Measurements from ENCODE around the gene GASK1A.

Gene GASK1A

DNA sequence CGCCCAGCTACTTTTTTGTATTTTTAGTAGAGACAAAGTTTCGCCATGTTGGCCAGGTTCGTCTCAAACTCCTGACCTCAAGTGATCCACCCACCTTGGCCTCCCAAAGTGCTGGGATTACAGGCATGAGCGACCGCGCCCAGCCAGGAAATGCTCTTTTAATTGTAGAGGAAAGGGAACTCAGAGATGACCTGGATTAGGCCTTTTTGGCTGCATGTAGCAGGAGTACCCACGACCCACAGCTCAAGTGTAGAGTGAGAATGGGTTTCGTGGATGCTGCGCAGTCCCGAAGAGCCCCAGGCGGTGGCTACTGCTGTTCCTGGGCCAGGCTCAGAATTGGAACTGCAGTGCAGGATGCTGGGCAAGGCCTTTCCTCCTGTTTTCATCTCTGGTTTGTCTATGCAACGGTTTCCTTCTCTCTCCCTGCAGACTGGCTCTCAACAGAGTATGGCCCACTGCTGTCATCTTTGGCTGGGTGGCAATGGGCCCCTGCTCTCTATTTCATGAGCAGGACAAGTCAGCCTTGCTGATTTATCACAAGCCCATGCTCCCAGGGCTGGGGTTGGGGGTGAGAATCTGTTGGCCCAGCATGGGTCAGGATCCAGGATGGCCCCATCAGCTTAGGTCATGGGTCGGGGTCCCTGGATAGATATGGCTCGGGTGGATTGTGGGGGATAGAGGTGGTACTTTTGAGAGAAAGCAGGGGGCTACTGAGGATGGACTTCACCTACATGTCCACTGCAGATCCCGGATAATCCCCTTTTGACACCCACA lies 51.2 kb downstream of the GASK1A start:
- no peak overlapping the region for H3K27ac ChIP-seq (ENCODE audit: insufficient read depth, low read depth, low read length, poor library complexity, severe bottlenecking)
- no peak overlapping the region for H3K4me3 ChIP-seq (ENCODE audit: insufficient read depth, low read depth, low read length)
- WGBS, 2 experiments: 89% methylated on average over 15 of the region's 15 CpGs
- H3K27me3 ChIP-seq (ENCODE audit: control insufficient read depth, insufficient read depth, low read length, poor library complexity, severe bottlenecking): no peaks in the 10 kb centered on the region
- H3K9me3 ChIP-seq (ENCODE audit: control insufficient read depth, low read length): no peaks in the 10 kb centered on the region
- no peaks in the 10 kb centered on the region for H3K4me1 ChIP-seq (ENCODE audit: control insufficient read depth, insufficient read depth, low read length)
- no peaks in the 10 kb centered on the region for H3K36me3 ChIP-seq (ENCODE audit: control insufficient read depth, insufficient read depth, low read length)

DNA sequence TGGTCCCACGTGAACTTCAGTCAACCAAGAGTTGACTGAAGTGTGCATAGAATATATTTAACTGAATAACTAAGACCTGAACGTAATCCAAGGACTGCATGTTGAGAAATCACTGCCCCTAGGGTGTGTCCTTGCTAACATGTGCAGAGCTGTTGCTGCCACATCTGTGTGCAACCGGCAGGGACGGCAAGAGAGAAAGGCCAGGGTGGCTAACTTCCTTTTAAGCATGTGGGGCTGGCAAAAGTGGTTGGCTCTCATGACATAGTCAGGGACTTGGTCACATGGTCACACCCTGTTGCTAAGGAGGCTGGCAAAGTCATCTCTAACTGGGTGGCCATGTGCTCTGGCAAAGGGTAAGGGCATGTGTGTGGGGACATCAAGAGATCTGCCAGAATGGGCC lies 52.4 kb downstream of the GASK1A start:
- H3K36me3 ChIP-seq (ENCODE audit: control insufficient read depth, insufficient read depth, low read length): no peaks in the 10 kb centered on the region
- H3K9me3 ChIP-seq (ENCODE audit: control insufficient read depth, low read length): no peaks in the 10 kb centered on the region
- WGBS, 2 experiments: 85 to 90% methylated on average over 4 of the region's 4 CpGs
- no peaks in the 10 kb centered on the region for H3K27me3 ChIP-seq (ENCODE audit: control insufficient read depth, insufficient read depth, low read length, poor library complexity, severe bottlenecking)
- no peak overlapping the region for H3K4me3 ChIP-seq (ENCODE audit: insufficient read depth, low read depth, low read length)
- no peaks in the 10 kb centered on the region for H3K4me1 ChIP-seq (ENCODE audit: control insufficient read depth, insufficient read depth, low read length)
- no peak overlapping the region for H3K27ac ChIP-seq (ENCODE audit: insufficient read depth, low read depth, low read length, poor library complexity, severe bottlenecking)

DNA sequence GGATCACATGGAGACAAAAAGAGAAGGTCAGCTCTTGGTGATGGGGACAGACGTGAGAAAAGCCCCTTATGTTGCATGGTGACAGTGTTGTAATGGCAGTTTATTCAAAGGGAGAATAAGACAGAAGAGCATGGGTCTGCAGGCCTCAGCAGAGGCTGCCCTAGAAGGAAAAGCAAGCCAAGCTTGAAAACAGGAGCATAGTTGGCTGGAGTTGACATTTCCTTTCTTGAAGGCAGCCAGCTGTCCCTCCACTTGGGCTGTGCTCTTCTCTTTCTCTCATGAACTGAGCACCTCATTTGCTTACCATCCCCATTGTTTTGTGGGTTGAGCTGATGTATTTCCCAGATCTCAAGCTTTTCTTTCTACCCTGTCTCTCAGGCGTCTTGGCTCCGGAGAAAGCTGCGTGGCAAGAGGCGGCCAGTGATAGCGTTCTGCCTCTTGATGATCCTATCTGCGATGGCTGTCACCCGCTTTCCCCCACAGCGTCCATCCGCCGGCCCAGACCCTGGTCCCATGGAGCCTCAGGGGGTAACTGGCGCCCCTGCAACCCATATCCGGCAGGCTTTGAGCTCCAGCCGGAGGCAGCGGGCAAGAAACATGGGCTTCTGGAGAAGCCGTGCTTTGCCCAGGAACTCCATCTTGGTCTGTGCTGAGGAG lies 52.9 kb downstream of the GASK1A start:
- no peaks in the 10 kb centered on the region for H3K9me3 ChIP-seq (ENCODE audit: control insufficient read depth, low read length)
- no peaks in the 10 kb centered on the region for H3K27me3 ChIP-seq (ENCODE audit: control insufficient read depth, insufficient read depth, low read length, poor library complexity, severe bottlenecking)
- no peak overlapping the region for H3K27ac ChIP-seq (ENCODE audit: insufficient read depth, low read depth, low read length, poor library complexity, severe bottlenecking)
- 93 to 94% methylated on average over 16 of the region's 16 CpGs for WGBS, 2 experiments
- H3K4me3 ChIP-seq (ENCODE audit: insufficient read depth, low read depth, low read length): no peak overlapping the region
- H3K4me1 ChIP-seq (ENCODE audit: control insufficient read depth, insufficient read depth, low read length): no peaks in the 10 kb centered on the region
- H3K36me3 ChIP-seq (ENCODE audit: control insufficient read depth, insufficient read depth, low read length): no peaks in the 10 kb centered on the region

DNA sequence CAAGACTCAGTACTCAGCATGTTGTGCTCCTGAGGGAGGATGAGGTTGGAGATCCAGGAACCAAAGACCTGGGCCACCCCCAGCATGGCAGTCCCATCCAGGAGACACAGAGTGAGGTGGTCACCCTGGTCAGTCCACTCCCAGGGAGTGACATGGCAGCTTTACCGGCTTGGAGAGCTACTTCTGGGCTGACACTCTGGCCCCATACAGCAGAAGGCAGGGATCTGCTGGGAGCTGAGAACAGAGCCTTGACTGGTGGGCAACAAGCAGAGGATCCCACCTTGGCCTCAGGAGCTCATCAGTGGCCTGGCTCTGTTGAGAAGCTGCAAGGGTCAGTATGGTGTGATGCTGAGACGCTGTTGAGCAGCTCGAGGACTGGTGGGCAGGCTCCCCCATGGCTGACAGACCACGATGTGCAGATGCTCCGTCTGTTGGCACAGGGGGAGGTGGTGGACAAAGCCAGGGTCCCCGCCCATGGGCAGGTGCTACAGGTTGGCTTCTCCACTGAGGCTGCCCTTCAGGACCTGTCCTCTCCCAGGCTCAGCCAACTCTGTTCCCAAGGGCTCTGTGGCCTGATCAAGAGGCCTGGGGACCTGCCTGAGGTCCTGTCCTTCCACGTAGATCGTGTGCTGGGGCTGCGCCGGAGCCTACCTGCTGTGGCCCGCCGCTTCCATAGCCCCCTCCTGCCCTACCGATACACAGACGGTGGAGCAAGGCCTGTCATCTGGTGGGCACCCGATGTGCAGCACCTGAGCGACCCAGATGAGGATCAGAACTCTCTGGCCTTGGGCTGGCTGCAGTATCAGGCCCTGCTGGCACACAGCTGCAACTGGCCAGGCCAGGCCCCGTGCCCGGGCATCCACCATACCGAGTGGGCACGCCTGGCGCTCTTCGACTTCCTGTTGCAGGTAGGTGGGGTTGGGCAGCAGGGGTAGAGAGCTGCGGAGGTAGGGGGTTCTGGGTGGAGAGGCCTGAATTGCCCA lies 53.8 kb downstream of the GASK1A start:
- 95% methylated on average over 23 of the region's 23 CpGs for WGBS, 2 experiments
- H3K4me1 ChIP-seq (ENCODE audit: control insufficient read depth, insufficient read depth, low read length): no peaks in the 10 kb centered on the region
- H3K9me3 ChIP-seq (ENCODE audit: control insufficient read depth, low read length): no peaks in the 10 kb centered on the region
- H3K27ac ChIP-seq (ENCODE audit: insufficient read depth, low read depth, low read length, poor library complexity, severe bottlenecking): no peak overlapping the region
- no peaks in the 10 kb centered on the region for H3K27me3 ChIP-seq (ENCODE audit: control insufficient read depth, insufficient read depth, low read length, poor library complexity, severe bottlenecking)
- H3K36me3 ChIP-seq (ENCODE audit: control insufficient read depth, insufficient read depth, low read length): no peaks in the 10 kb centered on the region
- no peak overlapping the region for H3K4me3 ChIP-seq (ENCODE audit: insufficient read depth, low read depth, low read length)

DNA sequence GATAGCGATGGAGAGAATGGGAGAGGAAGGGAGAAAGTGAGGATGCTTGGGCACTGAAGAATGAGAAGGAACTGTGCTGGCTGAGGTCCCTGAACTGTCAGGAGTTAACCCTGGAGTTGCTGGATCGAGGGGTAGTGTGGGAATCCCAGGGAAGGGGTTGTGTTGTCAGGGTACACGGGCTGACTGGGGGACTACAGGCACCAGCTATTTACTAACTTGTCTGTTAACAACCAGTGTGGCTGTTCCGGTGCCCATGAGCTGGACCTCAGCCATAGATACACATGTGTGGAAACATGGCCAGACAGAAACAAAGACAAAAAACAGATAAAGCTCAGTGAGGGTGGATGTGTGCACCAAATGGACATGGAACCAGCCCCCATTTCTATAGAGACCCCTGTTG lies 55.1 kb downstream of the GASK1A start:
- H3K36me3 ChIP-seq (ENCODE audit: control insufficient read depth, insufficient read depth, low read length): no peaks in the 10 kb centered on the region
- H3K9me3 ChIP-seq (ENCODE audit: control insufficient read depth, low read length): no peaks in the 10 kb centered on the region
- H3K27me3 ChIP-seq (ENCODE audit: control insufficient read depth, insufficient read depth, low read length, poor library complexity, severe bottlenecking): no peaks in the 10 kb centered on the region
- WGBS, 2 experiments: 85 to 88% methylated on average over 4 of the region's 4 CpGs
- H3K27ac ChIP-seq (ENCODE audit: insufficient read depth, low read depth, low read length, poor library complexity, severe bottlenecking): no peak overlapping the region
- no peak overlapping the region for H3K4me3 ChIP-seq (ENCODE audit: insufficient read depth, low read depth, low read length)
- no peaks in the 10 kb centered on the region for H3K4me1 ChIP-seq (ENCODE audit: control insufficient read depth, insufficient read depth, low read length)

DNA sequence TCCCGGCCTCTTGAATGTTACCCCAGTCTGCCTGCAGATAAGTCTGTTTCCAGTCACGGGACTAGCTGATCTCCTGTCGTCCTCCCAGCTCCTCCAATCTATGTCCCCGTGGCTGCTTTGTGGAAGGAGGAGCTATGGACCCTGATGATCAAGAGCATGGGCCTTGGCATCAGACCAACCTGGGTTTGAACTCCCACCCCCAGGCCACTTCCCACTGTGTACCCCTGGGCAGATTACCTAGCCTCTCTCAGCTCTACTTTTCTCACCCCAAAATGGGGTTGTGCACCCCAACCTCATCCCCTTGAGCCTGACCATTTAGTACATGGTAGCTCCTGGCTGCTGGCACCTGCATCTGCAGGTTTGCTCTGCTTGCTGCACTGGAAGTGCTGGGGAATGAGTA lies 55.8 kb downstream of the GASK1A start:
- Histone ChIP-seq H3K4me3 (ENCODE audit: insufficient read depth, low read depth, low read length) (no peak overlapping the region), H3K27ac (ENCODE audit: insufficient read depth, low read depth, low read length, poor library complexity, severe bottlenecking) (no peak overlapping the region), H3K9me3 (ENCODE audit: control insufficient read depth, low read length) (no peaks in the 10 kb centered on the region), H3K36me3 (ENCODE audit: control insufficient read depth, insufficient read depth, low read length) (no peaks in the 10 kb centered on the region), H3K27me3 (ENCODE audit: control insufficient read depth, insufficient read depth, low read length, poor library complexity, severe bottlenecking) (no peaks in the 10 kb centered on the region), H3K4me1 (ENCODE audit: control insufficient read depth, insufficient read depth, low read length) (no peaks in the 10 kb centered on the region)
- WGBS, 2 experiments: 88 to 91% methylated on average over 4 of the region's 4 CpGs

DNA sequence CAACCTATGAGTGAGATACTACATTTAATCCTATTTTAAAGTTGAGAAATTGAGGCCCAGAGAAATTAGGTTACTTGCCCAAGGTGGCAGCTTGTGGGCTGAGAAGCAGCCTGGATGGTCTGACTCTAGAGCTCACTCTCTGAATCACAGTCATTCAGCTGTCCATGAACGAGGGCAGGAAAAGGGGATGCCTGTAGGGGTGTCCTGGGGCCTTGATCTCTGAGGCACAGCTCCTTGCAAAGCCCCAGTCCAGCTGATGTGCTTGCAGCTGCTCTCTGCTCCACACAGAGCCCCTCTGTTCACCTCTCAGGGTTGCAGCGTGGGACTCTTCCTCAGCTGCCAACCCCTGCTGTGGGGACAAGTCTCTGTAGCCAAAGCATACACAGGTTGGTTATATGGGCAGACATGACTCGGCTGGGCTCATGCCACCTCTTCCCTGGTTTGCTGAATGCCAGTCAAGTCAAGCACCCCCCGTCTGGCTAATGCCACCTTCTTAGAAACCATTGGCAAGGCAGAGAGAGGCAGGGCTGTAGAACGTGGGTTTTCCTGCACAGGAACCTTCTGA lies 56.8 kb downstream of the GASK1A start:
- no peaks in the 10 kb centered on the region for H3K4me1 ChIP-seq (ENCODE audit: control insufficient read depth, insufficient read depth, low read length)
- H3K9me3 ChIP-seq (ENCODE audit: control insufficient read depth, low read length): no peaks in the 10 kb centered on the region
- no peaks in the 10 kb centered on the region for H3K36me3 ChIP-seq (ENCODE audit: control insufficient read depth, insufficient read depth, low read length)
- H3K27me3 ChIP-seq (ENCODE audit: control insufficient read depth, insufficient read depth, low read length, poor library complexity, severe bottlenecking): no peaks in the 10 kb centered on the region
- WGBS, 2 experiments: 81 to 85% methylated on average over 5 of the region's 5 CpGs
- H3K27ac ChIP-seq (ENCODE audit: insufficient read depth, low read depth, low read length, poor library complexity, severe bottlenecking): no peak overlapping the region
- H3K4me3 ChIP-seq (ENCODE audit: insufficient read depth, low read depth, low read length): no peak overlapping the region

DNA sequence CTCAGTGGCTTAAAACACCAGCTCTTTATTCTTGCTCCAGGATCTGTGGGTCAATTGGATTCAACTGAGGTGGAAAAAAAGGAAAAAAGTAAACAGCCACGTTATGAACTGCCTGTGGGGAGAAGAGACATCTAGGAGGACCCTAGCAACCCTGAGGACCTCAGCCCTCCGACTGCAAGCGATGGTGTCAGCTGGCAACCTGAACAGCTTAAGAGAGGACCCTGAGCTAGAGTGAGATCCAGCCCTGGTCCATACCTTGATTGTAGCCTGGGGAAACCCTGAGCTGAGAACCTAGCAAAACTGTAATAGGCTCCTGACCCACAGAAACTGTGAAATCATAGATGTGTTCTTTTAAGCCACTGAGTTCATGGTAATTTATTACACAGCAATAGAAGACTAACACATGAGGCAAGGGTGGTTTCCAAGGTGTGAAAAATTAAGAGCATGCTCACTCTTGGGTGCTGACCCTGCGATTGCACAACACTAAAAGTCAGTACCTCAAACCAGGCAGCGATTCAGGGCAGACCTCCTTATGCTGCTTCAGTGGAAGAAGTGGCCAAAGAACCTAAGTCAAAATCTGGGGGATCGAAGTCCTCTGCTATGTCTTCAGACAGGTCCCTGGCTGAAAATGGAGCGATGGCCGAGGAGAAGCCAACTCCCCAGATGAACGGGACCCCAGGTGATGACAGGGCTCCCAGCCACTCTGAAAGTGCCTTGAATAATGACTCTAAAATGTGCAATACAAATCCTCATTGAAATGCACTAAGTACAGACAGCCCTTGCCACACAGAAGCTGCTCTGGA lies 57.7 kb downstream of the GASK1A start:
- 92 to 93% methylated on average over 9 of the region's 9 CpGs for WGBS, 2 experiments
- no peak overlapping the region for H3K27ac ChIP-seq (ENCODE audit: insufficient read depth, low read depth, low read length, poor library complexity, severe bottlenecking)
- H3K4me1 ChIP-seq (ENCODE audit: control insufficient read depth, insufficient read depth, low read length): no peaks in the 10 kb centered on the region
- H3K4me3 ChIP-seq (ENCODE audit: insufficient read depth, low read depth, low read length): no peak overlapping the region
- no peaks in the 10 kb centered on the region for H3K36me3 ChIP-seq (ENCODE audit: control insufficient read depth, insufficient read depth, low read length)
- H3K9me3 ChIP-seq (ENCODE audit: control insufficient read depth, low read length): no peaks in the 10 kb centered on the region
- no peaks in the 10 kb centered on the region for H3K27me3 ChIP-seq (ENCODE audit: control insufficient read depth, insufficient read depth, low read length, poor library complexity, severe bottlenecking)

DNA sequence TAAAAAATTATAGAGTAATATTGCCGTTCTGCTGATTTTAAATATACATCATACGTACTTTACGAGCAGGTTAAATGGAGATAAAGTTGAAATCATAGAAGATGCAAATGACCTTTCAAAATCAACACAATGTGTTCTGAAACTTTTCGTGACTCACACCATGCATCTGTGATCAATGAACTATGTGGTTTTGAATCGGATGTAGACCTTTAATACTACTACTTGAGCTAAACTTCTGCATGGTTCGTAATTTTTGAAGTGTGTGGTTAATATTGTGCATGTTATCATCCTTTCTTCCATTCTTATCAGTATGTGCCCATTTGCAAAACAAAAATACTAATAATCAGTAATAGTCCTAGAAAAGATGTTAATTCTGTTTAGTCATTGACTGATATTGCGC lies 58.9 kb downstream of the GASK1A start:
- Histone ChIP-seq H3K9me3 (ENCODE audit: control insufficient read depth, low read length) (no peaks in the 10 kb centered on the region), H3K36me3 (ENCODE audit: control insufficient read depth, insufficient read depth, low read length) (no peaks in the 10 kb centered on the region), H3K4me3 (ENCODE audit: insufficient read depth, low read depth, low read length) (no peak overlapping the region), H3K4me1 (ENCODE audit: control insufficient read depth, insufficient read depth, low read length) (no peaks in the 10 kb centered on the region), H3K27me3 (ENCODE audit: control insufficient read depth, insufficient read depth, low read length, poor library complexity, severe bottlenecking) (no peaks in the 10 kb centered on the region), H3K27ac (ENCODE audit: insufficient read depth, low read depth, low read length, poor library complexity, severe bottlenecking) (no peak overlapping the region)
- 98% methylated on average over 5 to 7 of the region's 7 CpGs for WGBS, 2 experiments
